GM18498 (cell line): ENCODE results near the gene PRPF4.
A peak's percentile ranks its signal among the peaks of the same experiment; 100 is the strongest.

Experiments used
- ATAC-seq: cut with Tn5 transposase; IDR thresholded peaks from one replicate; pipeline ENCODE4 v1.9.1; 2021; ENCODE audit warnings: mild to moderate bottlenecking, moderate library complexity; ENCODE audit not compliant: unreplicated experiment

PRPF4 gene

DNA sequence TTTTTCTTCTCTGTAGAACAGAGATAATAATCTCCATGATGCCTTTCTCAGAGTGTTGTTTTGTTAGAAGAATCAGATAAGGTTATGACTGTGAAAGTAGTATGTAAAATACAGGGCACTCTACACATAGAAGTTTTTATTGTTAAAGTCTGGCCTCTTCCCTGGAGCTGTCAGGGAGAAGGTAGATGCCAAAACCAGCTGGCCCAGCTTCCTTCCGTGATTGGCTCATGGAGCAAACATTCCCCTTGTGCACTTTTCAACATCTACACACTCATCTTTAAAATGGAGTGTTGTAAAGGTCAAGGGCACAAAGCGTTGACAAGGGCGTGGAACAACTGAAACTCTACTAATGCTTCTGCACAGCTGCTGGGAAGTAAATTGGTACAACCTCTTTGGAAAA lies 35.1 kb downstream of the PRPF4 start:
- no peak for ATAC-seq

DNA sequence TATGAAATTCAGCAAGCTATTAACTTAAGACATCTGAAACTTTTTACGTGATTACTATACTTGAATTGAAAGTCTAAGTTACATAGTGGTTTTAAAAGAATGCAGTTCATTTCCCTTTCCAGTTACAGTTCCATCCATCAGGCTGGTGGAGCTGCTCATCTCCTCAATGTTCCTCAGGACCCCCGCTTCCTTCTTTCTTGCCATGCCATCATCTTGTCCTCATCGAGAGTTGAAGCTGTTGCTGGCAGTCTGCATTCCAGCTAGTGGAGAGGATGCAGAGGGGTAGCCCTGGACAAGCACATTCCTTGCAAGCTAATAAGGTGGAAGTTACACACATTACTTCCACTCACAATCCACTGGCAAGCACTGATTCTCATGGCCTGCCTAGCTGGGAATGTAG lies 36.5 kb downstream of the PRPF4 start:
- no peak for ATAC-seq

DNA sequence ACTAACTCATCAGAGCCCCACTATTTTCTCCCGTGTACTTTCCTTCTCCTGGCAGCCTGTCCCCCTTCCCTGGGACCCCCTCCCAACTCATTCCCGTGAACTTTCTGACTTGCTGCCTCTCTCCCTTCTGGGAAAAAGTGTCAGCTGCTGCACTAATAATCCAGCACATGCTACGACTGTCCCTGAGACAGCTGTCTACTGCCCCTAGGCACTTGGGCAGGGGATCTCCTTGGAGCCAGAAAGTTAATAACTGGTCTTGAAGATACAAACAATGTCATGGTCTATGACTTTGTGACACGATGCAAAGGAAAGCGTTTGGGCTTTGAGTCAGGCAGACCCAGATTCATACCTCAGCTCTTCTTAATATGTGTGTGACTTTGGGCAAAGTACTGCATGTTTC lies 37.8 kb downstream of the PRPF4 start:
- ATAC-seq = no peak

DNA sequence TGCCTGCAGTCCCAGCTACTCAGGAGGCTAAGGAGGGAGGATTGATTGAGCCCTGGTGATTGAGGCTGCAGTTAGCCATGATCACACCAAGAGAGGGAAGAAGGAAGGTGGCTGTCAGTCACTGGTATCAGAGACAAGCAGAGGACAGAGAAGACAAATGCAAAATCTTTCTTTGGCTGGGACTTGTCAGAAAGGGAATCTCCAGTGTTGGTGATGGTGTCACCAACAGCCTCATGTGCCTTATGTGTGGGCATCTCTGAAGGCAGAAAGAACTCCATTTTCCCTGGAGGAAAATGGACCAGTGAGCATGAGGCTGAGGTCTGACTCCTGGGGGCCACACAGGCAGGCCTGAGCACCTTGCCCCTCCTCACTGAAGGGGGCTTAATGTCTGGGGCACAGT lies 39.8 kb downstream of the PRPF4 start:
- no peak for ATAC-seq

DNA sequence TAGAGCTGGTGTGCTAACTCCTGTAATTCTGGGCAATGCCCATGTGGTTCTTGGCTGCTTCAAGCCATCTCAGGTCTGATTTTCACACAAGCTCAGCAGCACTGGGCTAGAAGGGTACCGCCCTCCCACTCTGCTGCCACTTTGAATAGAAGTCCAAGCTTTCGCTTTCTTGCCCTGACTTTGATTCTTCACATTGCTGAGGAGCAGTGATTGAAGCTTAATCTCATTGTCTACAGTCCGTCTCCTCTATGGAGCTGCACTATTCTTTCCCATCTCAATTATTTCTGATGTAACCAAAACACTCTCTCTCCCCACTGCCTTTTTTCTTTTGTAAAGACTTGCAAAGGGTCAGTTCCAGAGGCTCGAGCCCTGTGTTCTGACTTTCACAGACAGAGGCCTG lies 40.6 kb downstream of the PRPF4 start:
- no peak for ATAC-seq

DNA sequence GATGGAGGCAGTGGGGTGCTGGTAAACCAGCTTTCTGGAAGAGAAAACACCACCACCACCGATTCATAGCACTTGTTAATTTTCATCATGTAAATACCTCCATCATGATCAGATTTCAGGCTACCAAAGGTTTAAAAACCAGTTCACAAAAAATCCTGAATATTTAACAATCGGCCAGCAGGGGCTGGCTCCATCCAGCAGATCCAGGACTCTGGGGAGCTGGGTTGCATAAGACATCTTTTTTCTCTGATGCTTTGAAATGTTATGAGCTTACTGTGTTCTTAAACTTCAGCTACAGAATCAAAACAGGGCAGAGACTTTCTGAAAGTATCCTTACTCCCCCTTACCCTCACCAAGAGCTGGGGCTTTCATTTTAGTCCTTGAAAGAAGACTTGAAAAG lies 42.3 kb downstream of the PRPF4 start:
- ATAC-seq = no peak

DNA sequence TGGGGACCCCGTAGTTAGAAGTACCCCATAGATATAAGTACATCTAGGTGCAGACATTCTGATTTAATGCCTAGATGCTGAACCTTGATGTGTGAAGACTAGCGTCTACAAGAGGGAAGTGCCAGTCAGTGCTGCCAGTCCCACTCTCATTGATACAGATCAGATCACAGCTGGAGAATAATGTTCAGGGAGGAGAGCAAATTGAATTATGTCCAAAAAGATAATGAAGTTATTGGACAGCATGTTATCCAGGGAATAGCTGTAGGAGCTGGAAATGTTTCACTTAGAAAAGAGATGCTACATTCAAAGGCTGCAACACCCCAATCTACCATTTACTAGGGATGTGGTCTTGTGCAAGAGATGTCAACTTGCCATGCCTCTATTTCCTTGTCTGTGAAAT lies 43.6 kb downstream of the PRPF4 start:
- ATAC-seq = no peak

DNA sequence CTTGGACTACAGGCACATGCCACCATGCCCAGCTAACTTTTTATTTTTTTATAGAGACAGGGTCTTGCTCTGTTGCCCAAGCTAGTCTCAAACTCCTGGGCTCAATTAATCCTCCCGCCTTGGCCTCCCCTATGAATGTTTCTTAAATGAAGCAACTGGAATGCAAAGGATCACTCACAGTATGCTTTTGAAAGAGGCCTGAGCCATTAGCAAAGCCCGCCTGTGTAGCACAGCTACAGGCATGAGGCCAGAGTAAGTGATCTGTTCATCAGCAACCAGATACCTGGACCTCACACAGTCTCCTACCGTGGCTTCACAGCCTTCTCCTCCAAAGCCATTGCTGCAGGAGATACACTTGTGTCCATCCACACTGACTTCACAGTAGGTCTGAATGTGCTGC lies 44.6 kb downstream of the PRPF4 start:
- no peak for ATAC-seq

DNA sequence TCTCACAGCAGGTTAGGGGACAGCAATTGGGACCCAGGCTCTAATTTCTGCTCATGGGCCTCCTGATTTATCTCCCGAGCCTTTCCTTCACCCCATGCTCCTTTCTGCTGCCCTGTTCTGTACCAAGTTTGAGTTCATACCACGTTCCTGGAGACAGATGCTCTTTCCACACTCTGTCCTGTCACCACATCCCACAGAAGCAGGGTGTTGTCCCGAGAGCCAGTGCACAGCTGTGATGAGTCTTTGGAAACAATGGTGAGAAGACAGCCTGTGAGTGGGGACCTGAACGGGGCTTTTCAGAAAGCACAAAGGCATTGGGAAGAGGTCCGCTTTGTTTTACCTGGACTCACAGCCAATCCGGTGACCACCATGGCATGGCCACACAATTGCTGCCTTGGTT lies 47.2 kb downstream of the PRPF4 start:
- no peak for ATAC-seq

DNA sequence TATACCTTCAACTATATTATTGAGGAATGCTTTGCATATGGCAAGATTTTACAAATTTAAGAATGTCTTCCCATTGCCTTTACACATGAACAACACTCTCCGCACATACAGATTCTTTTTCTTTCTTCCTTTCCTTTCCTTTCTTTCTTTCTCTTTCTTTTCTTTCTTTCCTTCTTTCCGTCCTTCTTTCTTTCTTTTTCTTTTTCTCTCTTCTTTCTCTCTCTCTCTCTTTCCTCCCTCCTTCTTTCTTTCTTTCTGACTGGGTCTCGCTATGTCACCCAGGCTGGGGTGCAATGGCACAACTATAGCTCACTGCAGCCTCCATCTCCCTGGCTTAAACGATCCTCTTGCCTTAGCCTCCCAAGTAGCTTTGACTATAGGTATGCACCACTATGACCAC lies 50.8 kb downstream of the PRPF4 start:
- ATAC-seq = no peak

DNA sequence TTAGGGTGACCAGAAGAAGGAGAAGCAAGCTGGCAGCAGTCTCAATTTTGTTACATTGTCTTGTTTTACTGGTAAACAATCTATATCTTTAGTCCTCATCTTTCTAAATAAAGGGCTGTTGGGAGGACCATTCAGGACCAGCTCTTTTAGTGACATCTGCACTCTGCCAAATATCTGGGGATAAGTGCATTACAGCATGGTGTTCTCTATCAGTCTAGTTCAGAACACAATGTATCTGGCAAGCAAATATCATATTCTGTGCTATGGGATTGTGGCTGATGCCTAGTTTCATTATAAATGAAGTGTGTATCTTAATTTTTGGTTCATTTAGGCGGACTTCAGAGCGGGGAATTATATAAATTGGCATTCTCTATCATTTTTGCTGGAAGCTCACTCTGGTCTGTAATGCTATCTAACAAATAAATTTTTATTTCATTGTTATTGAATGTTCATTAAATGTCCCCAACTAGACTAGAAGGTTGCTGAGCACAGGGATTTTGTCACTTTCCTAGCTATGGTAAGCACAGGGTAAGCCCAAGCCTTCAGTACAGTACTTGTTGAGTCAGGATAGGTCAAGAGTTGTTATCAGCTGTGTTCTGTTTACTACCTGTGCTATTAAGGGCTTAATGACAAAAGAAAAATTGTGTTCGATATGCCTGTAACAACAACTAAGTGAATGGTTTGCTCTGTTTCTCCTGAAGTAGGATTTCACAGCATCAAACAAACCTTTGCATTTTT lies 52.8 kb downstream of the PRPF4 start:
- ATAC-seq = no peak

DNA sequence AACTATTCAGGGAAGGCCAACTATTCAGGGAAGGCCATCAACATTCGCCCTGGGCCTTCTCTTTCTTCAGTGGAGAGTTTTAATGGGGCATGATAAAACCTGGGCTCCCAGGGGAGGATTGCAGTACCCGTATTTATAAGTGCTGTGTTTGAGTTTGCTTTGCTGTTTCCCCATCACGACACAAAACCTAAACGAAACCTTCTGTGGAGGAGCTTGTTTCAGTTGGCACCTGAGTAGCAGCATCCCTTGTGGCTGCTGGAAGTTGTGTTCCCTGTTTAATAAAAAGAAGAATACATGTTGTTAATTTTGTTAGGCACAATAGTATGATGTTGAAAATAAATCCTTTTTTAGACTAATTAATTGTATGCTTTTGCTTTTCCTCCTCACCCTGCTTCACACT lies 56.3 kb downstream of the PRPF4 start:
- no peak for ATAC-seq

DNA sequence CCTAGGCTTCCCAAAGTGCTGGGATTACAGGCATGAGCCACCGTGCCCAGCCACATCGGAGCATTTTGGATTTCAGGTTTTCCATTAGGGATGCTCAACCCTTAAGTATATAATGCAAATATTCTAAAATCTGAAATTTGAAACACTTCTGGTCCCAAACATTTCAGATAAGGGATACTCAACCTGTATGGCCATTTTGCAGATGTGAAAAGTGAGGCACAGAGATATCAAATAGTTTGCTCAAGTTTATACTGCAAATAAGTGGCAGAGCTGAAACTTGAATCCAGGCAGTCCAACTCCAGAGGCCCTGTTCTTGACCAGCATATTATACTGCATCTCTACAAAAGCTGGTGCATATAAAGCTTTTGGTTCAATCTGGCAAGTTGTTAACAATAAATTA lies 62.3 kb downstream of the PRPF4 start:
- no peak for ATAC-seq

DNA sequence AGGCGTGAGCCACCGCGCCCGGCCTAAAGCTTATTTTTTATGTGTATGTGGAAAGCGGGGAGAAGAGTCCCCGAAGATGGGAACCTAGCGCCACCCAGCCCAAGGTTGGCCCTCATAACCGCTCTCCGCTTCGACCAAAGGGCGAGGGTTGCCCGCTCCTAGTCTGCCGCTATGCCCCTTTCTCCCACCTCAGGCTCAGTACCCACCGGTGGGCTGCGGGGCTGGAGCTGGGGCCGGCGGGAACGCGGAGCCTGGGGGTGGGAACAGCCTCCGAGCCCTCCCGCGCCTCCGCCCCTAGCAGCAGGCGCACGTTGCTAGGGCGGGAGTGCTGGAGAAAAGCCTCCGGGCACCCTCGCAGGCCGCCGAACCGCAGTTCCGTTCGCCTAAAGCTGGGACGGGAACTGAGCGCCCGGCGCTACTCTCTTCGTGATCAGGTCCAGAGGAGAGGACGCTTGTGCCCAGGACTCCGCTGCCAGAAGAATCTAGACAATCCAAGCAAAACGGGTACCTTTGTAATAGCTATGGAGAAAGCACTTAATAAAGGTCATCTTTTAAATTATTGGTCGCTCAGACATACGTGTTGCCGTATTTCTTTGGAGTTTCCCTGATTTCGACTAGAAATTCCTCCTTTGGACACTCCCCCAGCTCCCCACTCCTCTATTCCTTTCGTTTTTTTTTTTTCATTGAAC lies 64.7 kb downstream of the PRPF4 start, which contains the start of gene WDR31:
TSS of gene WDR31 (minus strand) at position 265 of the 689 bp plus-strand sequence. CDS start 8,253 bp downstream, outside the sequence.
- ATAC-seq = peak; percentile 98

DNA sequence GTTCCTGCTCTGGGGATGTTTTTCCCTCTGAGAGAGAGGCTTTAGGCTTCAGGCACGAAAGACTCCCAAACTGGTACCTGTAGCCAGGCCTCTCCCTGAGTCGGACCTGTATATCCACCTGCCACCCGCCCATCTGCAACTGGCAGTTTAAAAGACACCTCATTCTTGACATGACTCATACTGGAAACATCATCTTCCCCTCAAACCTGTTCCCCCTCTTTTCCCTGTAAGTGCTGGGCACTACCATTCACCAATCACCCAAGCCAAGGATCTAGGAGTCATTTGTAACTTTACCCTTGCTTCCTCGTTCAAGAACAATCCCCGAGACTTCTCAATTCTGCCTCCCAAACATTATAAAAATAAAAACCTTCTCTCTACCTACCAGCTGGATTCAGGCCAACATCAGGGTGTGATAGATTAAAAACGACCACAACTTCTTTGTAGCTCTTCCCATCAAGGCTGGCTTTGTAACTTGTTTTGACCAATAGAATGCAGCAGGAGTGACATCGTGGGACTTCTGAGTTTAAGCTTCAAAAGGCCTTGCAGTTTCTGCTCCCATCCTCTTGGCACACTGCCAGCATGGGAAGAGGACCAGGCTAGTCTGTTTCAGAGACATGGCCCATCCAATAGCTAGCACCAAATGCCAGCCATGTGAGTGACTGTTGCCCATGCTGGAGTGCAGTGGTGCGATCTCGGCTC lies 66.4 kb downstream of the PRPF4 start:
- no peak for ATAC-seq
